Peyer's patch (tissue), 4 donors: ENCODE results near the gene NSMF.

Source experiments
- POLR2A ChIP-seq, 2 donors: fragments of 450-650 bp; IDR thresholded peaks; one replicate each; pipeline ENCODE4 v1.5.1; 2017; ENCODE audit warnings: antibody characterized with exemption in 2 of 2, mild to moderate bottlenecking in 2 of 2, moderate library complexity in 2 of 2
- TF ChIP-seq, protein P1 (sequence below), 6 experiments: fragments of 450-650 bp in 4 of 6; fragments of 200-600 bp in 2 of 6; sonication (generic) in 1 of 6; IDR thresholded peaks; one replicate each; pipeline ENCODE4 v1.5.1; 2017 to 2019; ENCODE audit warnings: antibody characterized with exemption in 6 of 6, mild to moderate bottlenecking in 3 of 6, moderate library complexity in 1 of 6

- TF ChIP-seq, protein P1, sequence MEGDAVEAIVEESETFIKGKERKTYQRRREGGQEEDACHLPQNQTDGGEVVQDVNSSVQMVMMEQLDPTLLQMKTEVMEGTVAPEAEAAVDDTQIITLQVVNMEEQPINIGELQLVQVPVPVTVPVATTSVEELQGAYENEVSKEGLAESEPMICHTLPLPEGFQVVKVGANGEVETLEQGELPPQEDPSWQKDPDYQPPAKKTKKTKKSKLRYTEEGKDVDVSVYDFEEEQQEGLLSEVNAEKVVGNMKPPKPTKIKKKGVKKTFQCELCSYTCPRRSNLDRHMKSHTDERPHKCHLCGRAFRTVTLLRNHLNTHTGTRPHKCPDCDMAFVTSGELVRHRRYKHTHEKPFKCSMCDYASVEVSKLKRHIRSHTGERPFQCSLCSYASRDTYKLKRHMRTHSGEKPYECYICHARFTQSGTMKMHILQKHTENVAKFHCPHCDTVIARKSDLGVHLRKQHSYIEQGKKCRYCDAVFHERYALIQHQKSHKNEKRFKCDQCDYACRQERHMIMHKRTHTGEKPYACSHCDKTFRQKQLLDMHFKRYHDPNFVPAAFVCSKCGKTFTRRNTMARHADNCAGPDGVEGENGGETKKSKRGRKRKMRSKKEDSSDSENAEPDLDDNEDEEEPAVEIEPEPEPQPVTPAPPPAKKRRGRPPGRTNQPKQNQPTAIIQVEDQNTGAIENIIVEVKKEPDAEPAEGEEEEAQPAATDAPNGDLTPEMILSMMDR (IDR thresholded peaks at IDR 0.05): no peak
- no peak for TF ChIP-seq POLR2A (IDR thresholded peaks at IDR 0.05)
These were observed 48.3 kb downstream of the NSMF start for GRCh38 chr9:137410891-137411249.
